Dedifferentiated amniotic fluid mesenchymal stem cell (primary cell): Measurements from ENCODE around the gene SETD1A.
A peak's percentile ranks its signal among the peaks of the same experiment; 100 is the strongest.

Experiments used
- DNase-seq: peaks from one replicate; pipeline ENCODE4 v3.0.0-alpha.2; 2016; ENCODE audit errors: extremely low spot score

SETD1A gene

DNA sequence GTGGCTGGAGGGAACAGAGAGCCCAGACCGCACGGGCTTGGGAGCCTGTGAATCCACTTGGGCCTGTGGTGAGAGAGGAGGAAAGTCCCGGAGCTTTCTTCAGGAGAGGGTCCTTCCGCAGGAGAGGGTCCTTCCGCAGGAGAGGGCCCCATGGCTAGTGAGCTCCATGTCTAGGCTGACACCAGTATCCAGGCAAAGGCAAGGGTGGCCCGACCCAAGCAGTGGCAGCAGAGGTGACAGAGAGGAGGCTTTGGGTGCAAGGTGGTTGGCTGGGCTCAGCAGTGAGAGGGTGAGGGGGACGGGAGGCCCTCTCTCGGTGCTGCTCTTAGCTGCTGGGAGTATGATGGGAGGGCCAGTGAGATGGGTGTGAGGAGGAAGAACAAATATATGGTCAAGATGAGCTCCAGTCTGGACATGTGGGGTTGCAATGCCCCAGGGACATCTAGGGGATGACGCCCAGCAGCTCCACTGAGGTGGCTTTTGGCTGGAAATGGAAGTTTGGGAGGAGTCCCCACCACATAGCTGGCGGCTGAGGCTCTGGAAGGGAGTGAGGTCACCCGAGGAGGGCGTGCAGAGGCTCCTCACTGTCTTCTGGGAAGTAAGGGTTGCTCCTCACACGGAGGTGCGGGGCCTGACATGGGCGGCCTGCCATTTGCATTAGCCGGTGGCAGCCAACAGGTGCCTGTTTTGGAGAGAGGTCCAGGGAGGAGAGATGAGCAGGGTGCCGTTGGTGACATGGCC is 25.2 kb downstream of the SETD1A start:
- DNase-seq = no peak

DNA sequence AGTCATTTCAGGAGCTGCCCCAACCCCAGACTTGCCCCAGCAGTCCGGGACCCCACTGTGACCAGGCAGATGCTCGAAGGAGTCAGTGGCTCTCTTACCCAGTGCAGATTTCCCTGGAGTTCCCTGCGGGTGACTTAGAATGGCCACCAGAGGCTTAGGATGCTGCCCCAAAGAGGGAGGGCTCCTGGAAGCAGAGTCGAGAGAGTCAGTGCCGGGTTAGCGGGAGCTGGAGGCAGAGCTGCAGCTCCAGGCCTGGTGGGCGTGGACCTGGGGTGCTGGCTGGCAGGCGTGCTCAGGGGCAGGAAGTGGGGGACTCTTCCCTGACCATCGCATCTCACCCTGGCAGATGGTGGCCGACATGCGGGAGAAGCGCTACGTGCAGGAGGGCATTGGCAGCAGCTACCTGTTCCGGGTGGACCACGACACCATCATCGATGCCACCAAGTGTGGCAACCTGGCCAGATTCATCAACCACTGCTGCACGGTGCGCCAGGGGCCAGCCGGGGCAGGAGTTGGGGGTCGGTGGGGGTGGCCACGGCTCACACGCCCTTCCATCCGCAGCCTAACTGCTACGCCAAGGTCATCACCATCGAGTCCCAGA is 25.8 kb downstream of the SETD1A start:
- no peak for DNase-seq

DNA sequence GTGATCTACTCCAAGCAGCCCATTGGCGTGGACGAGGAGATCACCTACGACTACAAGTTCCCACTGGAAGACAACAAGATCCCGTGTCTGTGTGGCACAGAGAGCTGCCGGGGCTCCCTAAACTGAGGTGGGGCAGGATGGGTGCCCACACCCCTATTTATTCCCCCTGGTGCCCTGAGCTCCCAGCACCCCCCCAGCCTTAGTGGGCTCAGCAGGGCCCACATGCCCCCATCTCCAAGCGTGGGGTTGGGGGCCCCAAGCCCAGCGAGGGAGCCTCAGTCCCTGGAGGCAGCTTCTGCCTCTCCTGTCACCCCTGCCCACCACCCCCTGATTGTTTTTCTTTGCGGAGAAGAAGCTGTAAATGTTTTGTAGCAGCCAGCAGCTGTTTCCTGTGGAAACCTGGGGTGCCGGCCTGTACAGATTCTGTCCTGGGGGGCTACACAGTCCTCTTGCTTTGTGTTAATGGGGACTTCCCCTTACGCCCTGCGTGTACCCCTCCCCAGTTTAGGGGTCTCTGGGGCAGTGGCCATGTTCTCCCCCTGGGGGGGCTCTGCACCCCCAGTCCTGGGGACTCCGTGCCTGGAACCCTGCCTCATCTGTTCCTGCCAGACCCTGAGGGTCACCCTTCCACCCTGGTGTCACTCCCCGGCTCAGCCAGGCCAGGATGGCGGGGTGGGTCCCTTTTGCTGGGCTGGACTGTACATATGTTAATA is 26.5 kb downstream of the SETD1A start:
- DNase-seq = no peak

DNA sequence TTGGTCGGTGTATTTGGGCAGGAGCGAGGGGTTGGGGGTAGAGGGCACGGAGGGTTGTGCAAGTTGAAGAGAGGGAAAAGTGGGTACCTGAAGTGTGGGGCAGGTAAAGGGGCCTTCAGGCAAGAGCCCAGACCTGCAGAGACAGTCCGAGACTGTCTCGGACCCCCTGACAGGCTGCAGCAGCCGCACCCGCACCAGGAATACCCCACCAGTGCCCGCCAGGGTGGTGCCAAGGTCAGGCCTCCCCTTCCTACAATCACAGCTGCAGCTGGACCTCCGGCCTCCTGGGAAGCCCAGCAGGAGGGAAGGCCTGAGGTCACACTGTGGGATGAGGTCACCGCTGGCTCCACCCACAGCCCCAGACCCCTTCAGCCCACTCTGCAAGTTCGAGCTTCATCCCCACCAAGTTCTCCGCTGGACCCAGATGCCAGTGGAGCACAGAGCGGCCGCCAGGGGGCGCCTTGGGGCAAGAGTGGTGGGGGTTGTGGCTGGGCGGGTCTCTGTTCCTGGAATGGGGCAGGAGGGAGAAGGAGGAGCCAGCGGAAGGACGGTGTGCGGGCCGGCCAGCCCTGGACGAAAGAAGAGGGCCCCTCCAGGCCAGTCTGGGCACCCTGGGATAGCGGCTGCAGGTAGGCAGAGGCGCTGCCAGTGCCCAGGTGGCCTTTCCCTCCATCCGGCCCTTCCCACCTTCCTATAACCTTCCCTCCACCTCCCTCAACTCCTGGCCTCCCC is 27.3 kb downstream of the SETD1A start, which contains the start of gene HSD3B7:
HSD3B7 (plus strand) TSS at position 539 of the 732 bp plus-strand sequence. CDS start 452 bp downstream, outside the sequence.
- peak; percentile 70 for DNase-seq

DNA sequence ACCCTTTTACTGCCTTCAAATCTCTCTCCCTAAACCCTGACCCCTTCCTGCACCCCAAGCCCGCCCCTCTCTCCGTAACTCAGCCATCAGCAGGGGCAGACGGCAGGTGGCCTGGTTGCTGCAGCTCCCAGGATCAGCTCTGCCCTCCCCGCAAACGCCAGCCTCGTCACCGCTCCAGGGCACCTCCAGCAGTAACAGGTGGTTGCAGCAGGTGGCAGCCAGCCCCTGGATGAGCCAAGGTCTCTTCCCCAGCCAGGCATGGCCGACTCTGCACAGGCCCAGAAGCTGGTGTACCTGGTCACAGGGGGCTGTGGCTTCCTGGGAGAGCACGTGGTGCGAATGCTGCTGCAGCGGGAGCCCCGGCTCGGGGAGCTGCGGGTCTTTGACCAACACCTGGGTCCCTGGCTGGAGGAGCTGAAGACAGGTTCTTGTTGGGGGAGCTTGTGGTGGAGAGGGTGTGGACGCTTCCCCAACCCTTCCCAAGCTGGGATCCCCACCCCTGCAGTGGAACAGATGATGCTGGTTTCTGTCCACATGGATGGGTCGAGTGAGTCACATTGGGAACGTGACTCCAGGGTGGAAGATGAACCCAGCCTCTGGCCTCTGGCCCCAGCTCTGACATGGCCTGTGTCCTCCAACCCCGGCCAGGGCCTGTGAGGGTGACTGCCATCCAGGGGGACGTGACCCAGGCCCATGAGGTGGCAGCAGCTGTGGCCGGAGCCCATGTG is 28.0 kb downstream of the SETD1A start:
- DNase-seq = no peak

DNA sequence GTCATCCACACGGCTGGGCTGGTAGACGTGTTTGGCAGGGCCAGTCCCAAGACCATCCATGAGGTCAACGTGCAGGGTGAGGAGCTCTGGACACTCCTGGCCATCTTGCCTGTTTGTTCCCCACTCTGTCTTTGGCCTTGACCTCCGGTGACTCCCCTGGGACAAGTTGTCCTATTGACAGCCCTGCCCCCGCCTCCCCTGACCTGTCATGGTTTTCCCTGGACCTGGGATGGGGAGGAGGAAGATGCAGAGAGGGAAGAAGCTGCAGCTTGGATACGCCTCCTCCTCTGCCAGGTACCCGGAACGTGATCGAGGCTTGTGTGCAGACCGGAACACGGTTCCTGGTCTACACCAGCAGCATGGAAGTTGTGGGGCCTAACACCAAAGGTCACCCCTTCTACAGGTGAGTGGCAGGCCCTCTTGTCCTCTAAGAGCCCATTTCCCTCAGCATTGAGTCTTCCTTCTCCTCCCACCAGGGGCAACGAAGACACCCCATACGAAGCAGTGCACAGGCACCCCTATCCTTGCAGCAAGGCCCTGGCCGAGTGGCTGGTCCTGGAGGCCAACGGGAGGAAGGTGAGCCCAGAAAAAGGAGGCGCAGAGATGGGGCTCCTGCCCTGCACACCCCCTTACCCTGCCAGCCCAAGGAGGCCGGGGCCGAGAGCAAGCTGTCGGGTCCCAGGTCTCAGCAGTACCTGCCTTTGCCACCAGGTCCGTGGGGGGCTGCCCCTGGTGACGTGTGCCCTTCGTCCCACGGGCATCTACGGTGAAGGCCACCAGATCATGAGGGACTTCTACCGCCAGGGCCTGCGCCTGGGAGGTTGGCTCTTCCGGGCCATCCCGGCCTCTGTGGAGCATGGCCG is 28.8 kb downstream of the SETD1A start:
- DNase-seq = no peak

DNA sequence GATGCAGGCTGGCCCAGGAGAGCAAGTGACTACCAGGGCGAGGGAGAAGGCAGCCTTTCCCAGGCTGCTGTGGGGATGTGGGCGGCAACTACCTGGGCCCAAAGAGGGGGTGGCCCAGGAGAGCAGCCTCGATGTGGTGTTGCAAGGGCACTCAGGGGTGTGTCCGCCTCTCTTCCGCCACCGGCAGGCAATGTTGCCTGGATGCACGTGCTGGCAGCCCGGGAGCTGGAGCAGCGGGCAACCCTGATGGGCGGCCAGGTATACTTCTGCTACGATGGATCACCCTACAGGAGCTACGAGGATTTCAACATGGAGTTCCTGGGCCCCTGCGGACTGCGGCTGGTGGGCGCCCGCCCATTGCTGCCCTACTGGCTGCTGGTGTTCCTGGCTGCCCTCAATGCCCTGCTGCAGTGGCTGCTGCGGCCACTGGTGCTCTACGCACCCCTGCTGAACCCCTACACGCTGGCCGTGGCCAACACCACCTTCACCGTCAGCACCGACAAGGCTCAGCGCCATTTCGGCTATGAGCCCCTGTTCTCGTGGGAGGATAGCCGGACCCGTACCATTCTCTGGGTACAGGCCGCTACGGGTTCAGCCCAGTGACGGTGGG is 30.1 kb downstream of the SETD1A start:
- DNase-seq = no peak

DNA sequence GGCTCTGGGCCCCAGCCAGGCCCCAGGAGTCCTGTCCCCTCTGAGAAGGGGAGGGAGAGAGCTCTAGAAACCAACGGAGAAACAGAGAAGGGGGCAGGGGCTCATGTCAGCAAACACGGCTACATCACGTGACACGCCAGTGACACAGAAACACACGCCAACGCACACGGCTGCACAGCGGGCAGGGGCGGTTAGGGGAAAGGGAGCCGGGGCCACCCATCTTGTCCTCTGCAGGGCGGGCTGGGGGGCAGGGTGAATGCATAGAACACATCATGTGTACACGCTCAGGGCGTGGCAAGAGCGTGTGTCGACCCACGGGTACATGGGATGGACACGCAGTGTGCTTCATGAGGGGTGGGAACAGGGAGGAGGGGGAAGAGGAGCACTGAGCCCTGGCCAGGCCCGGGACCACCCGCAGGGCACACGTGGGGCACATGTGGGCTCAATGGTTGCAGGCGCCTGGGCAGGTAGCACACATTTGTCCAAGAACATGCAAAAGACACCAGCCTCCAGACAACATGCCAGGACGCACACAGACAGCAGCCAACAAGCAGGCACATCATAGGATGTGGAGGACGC is 32.0 kb downstream of the SETD1A start:
- no peak for DNase-seq

DNA sequence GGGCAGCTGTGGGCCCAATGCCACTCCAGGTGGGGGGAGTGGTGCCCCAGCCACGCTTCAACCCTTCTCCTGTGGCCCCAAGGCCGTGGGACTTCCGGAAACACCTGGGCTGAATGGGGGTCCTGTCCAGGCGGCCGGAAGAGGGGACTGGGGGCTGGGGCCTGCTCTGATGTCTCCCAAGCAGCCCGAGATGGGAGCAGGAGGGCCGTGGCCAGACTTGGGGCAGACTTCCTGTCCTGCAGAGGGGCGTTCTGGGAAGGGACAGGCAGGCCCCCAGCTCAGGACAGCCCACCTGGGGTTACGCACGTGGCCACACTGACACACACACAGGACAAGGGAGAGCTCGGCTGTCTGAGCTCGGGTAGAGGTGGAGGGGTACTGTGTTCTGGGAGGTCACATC is 32.6 kb downstream of the SETD1A start:
- no peak for DNase-seq

DNA sequence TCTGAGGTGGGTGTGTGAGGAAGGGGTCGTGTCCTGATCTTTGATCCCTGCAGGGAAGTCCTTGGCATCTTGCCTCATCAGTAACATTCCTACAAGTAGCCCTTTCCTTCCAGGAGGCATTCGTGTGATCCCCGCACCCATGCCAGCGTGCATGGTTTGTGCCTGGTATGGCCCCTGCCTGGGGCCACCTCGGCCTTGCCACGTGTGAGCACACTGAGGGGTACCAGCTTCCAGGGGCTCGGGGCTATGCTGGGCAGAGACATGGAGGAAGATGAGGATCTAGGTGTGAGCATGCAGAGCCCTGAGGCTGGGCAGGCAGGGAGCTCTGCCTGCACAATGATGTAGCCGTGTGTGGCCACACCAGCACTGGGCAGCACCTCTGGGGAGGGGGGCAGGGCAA is 33.5 kb downstream of the SETD1A start:
- no peak for DNase-seq

DNA sequence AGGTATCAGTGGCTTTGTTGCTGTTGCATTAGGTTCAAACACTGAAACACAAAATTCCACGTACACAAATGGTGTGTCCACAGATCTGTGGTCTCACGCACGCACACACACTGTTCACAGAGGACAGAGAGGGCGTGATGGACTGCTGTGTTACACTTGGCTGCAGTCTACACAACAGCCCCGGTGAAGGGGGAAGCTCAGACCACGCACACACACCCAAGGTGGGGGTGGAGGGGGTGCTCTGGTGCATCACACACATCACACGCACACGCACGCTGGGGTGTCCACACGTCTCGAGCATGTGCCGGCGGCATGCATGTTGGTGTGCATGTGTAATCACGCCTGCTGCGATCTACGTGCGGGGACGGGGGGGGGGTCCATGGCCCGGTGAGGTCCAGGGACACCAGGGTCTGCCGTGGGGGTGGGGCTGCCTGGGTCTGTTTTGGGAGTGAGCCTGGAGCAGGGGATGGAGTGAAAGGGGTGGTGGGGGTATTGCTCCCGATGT is 34.8 kb downstream of the SETD1A start:
- no peak for DNase-seq

DNA sequence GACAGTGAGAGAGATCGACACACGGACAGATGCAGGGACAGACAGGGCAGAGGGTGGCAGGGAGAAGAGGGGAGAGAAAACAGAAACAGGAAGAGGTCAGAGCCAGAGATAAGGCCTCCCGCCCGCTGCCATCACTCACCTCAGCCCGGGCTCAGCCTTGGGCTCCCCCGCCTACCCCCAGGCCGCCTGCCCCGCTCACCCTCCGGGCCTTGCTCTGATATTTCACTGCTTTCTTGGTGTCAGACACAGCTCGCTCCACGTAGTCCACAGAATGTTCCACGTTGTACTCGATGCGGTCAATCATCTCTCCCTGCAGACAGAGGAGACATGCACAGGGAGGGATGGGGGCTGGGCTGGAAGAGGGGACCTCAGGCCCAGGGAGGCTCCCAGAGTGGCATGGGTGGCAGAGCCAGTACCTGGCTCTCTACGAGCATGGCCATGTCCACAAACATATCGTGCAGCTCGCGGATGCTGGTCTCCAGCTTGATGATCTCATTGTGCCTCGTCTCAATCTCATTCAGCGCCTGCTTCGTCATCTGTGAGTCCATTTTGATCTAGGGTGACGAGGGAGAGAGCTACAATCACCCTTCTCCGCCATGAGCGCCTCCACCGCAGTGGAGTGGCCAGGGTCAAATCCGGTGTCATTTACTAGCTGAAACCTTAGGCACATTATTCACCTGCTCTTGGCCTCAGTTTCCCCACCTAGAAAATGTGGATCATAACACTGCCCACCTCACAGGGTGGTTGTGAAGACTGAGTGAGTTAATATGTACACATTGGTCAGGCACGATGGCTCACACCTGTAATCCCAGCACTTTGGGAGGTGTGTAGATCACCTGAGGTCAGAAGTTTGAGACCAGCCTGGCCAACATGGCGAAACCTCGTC is 35.6 kb downstream of the SETD1A start:
- no peak for DNase-seq

DNA sequence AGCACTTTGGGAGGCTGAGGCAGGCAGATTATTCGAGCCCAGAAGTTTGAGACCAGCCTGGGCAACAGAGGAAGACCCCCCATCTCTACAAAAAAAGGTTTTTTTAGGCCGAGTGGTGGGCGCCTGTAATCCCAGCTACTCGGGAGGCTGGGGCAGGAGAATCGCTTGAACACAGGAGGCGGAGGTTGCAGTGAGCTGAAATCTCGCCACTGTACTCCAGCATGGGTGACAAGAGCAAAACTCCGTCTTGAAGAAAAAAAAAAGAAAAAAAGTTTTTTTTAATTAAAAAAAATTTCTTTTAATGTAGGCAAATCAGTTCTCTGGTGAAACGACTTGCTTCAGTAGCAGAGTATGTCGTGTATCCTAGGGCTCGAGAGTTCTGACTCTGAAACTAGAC is 38.4 kb downstream of the SETD1A start:
- no peak for DNase-seq

DNA sequence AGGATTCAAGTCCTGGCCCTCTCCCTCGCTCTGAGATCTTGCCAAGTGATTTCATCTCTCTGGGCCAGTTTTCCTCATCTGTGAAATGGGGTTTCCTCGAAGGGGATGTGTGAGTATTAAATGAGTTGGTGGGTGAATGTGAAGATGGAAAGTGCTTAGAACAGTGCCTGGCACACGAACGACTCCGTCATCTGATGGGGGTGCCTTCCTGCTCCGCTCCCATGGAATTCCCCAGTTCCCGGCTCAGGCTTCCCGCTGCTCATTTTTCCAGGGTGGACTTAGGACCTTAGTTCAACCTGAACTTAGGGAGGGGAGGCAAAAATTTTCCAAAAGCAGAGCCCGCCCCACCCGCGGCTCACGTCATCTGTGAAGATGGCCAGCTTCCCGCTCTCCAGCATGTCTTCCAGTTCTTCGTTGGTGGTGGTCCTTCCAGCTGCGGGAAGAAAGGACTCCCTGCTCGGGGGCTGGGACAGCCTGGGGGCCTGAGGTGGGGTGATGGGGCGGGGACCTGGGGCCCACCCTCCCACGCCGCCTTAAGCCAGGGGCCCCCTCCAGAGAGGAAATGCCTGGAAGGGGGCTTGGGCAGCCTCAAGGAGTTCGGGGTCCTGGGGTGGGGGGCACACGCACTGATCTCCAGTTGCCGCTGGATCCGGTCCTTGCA is 38.9 kb downstream of the SETD1A start:
- DNase-seq = no peak

DNA sequence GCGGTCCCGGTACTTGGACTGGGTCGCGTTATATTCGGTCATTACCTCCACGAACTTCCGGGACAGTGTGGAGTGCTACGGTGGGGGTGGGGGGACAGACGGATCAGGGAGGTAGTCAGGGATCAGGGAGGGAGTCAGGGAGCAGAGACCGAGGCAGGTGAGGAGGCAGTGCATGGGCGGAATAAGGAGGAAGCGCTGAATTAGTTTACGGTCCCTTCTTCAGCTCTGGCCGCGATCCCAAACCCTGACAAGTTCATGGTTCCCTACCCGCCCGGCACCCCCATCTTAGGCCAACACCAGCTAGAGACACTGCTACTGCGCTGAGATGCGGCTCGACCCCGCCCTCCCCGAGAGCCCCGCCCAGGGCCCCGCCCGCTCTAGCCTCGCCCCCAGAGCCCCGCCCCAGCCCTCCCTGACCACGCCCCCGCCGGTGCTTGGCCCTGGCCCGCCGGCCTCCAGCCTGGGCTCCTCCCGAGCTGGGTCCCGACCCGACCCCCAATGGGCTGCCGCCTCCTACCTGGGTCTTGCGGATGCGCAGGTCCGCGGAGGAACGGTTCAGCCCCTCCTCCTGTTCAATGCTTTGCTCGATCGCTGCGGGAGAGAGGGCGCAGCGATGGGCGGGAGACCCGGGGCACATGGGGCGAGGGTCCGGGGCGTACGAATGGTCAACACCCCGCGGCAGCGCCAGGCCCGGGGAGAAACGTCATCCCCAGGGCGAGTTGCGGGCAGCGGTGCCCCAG is 39.6 kb downstream of the SETD1A start:
- no peak for DNase-seq

DNA sequence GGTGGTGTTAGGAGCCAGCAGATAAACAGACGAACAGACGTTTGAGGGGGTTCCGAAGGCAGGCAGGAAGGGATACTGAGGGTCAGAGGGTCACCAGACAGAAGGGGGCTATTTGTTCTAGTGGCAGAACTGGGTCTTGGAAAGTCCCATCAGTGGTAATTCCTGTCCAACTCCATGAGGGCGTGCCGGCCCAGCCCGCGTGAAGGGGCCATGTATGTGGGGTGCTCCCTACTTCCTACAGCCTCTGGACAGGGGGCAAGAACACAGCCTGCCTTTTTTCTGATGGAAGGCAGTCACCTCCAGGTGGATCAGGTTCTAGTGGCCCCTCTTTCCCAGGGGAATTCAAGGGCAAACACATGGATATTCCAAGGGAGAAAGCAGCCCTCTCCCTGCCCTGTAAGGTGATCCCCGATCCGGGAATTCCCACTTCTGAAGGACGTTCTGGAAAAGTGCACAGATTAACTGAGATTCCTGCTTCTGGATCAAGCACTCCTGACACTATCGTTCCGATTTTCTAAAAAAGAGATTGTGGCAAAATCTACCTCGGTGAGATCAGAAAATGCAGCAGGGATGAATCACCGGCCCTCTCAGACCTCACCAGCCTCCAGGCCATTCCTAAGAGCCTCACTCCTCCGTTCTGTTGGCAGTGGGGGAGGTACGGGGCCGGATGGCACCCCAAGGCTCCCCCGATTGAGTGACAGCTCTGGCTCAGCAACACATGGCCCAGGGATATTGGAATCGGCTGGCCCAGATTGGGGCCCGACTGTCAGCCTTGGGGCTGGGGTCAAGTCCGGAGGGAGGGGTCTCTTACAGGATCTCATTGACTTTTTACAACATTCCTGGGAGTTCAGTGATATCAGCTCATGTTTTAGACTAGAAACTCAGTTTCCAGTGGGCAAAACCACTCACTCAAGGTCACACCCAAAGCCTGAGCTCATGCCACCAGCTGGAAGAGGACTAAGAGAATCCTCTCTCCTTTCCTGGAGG is 40.5 kb downstream of the SETD1A start:
- peak; percentile 84 for DNase-seq
